Neural cell (in vitro differentiated cells): ENCODE results near the gene NKPD1.

Source experiments
- EP300 ChIP-seq: fragments of 450-650 bp; conservative IDR thresholded peaks from 2 replicates; pipeline ENCODE4 v1.6.1; 2014; ENCODE audit warnings: antibody characterized with exemption, mild to moderate bottlenecking, moderate library complexity; ENCODE audit not compliant: poor library complexity, severe bottlenecking
- EZH2 ChIP-seq: fragments of 200-600, 300-800 bp; shearing (Covaris generic), sonication (generic); IDR thresholded peaks from 2 replicates; pipeline ENCODE4 v1.6.1; 2014; ENCODE audit warnings: antibody characterized with exemption, low read length, borderline replicate concordance, mild to moderate bottlenecking; ENCODE audit not compliant: insufficient read depth, poor library complexity, severe bottlenecking
- MXI1 ChIP-seq: fragments of 450-650 bp; conservative IDR thresholded peaks from 2 replicates; pipeline ENCODE4 v1.6.1; 2014; ENCODE audit warnings: antibody characterized with exemption, mild to moderate bottlenecking; ENCODE audit not compliant: poor library complexity, severe bottlenecking
- RAD21 ChIP-seq: fragments of 450-650 bp; conservative IDR thresholded peaks from 2 replicates; pipeline ENCODE4 v1.6.1; 2014; ENCODE audit warnings: antibody characterized with exemption, mild to moderate bottlenecking, moderate library complexity
- SMC3 ChIP-seq: fragments of 450-650 bp; conservative IDR thresholded peaks from 2 replicates; pipeline ENCODE4 v1.6.1; 2014; ENCODE audit warnings: antibody characterized with exemption, mild to moderate bottlenecking, moderate library complexity; ENCODE audit not compliant: poor library complexity
- TAF1 ChIP-seq: IDR thresholded peaks from 2 replicates; pipeline ENCODE4 v1.6.1; 2012; ENCODE audit warnings: low read depth
- TF ChIP-seq, protein P1 (sequence below): fragments of 450-650 bp; IDR thresholded peaks from 2 replicates; pipeline ENCODE4 v1.5.1; 2014; ENCODE audit warnings: antibody characterized with exemption, mild to moderate bottlenecking, moderate library complexity; ENCODE audit not compliant: poor library complexity, severe bottlenecking
- TF ChIP-seq, protein P2 (sequence below): IDR thresholded peaks from 2 replicates; pipeline ENCODE4 v1.6.1; 2012; ENCODE audit warnings: borderline replicate concordance

GRCh38 chr19:45119582-45119981 lies 41.2 kb downstream of the NKPD1 start:
- TF ChIP-seq EZH2 (no peak), EP300 (no peak), RAD21 (no peak), TAF1 (no peak), MXI1 (no peak), SMC3 (no peak)
- TF ChIP-seq, protein P1, sequence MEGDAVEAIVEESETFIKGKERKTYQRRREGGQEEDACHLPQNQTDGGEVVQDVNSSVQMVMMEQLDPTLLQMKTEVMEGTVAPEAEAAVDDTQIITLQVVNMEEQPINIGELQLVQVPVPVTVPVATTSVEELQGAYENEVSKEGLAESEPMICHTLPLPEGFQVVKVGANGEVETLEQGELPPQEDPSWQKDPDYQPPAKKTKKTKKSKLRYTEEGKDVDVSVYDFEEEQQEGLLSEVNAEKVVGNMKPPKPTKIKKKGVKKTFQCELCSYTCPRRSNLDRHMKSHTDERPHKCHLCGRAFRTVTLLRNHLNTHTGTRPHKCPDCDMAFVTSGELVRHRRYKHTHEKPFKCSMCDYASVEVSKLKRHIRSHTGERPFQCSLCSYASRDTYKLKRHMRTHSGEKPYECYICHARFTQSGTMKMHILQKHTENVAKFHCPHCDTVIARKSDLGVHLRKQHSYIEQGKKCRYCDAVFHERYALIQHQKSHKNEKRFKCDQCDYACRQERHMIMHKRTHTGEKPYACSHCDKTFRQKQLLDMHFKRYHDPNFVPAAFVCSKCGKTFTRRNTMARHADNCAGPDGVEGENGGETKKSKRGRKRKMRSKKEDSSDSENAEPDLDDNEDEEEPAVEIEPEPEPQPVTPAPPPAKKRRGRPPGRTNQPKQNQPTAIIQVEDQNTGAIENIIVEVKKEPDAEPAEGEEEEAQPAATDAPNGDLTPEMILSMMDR: no peak
- TF ChIP-seq, protein P2, sequence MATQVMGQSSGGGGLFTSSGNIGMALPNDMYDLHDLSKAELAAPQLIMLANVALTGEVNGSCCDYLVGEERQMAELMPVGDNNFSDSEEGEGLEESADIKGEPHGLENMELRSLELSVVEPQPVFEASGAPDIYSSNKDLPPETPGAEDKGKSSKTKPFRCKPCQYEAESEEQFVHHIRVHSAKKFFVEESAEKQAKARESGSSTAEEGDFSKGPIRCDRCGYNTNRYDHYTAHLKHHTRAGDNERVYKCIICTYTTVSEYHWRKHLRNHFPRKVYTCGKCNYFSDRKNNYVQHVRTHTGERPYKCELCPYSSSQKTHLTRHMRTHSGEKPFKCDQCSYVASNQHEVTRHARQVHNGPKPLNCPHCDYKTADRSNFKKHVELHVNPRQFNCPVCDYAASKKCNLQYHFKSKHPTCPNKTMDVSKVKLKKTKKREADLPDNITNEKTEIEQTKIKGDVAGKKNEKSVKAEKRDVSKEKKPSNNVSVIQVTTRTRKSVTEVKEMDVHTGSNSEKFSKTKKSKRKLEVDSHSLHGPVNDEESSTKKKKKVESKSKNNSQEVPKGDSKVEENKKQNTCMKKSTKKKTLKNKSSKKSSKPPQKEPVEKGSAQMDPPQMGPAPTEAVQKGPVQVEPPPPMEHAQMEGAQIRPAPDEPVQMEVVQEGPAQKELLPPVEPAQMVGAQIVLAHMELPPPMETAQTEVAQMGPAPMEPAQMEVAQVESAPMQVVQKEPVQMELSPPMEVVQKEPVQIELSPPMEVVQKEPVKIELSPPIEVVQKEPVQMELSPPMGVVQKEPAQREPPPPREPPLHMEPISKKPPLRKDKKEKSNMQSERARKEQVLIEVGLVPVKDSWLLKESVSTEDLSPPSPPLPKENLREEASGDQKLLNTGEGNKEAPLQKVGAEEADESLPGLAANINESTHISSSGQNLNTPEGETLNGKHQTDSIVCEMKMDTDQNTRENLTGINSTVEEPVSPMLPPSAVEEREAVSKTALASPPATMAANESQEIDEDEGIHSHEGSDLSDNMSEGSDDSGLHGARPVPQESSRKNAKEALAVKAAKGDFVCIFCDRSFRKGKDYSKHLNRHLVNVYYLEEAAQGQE: no peak
